ENCODE data around the gene CCL4L2. TPM values are rescaled to one million over a fixed set of nuclear protein-coding genes. Genes with fewer than 3 reads are reported as not detected.
"Not testable (repeated sequence)": the region's sequence is repeated elsewhere in the genome, so short reads cannot be mapped to it uniquely, and the experiment has no call there.

CCL4L2 gene
- total RNA-seq, 1 experiment from 2014 or later = not detected

- DNase-seq (ENCODE audit: low read depth) = not testable (repeated sequence)
Observed at GRCh38 chr17:36220737-36221580, 10.1 kb downstream of the CCL4L2 start.

DNA sequence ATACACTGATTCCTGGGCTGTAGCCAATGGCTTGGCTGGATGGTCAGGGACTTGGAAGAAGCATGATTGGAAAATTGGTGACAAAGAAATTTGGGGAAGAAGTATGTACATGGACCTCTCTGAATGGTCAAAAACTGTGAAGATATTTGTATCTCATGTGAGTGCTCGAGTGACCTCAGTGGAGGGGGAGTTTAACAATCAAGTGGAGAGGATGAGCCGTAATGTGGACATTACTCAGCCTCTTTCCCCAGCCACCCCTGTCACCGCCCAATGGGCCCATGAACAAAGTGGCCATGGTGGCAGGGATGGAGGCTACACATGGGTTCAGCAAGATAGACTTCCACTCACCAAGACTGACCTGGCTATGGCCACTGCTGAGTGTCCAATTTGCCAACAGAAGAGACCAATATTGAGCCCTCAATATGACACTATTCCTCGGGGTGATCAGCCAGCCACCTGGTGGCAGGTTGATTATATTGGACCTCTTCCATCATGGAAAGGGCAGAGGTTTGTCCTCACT, 10.8 kb downstream of the CCL4L2 start:
- DNase-seq (ENCODE audit: low read depth) = not testable (repeated sequence)

GRCh38 chr17:36222967-36223366, 12.1 kb downstream of the CCL4L2 start:
- not testable (repeated sequence) for DNase-seq (ENCODE audit: low read depth)

- DNase-seq (ENCODE audit: low read depth) = not testable (repeated sequence)
Observed at GRCh38 chr17:36229644-36230043, 18.8 kb downstream of the CCL4L2 start.

DNA sequence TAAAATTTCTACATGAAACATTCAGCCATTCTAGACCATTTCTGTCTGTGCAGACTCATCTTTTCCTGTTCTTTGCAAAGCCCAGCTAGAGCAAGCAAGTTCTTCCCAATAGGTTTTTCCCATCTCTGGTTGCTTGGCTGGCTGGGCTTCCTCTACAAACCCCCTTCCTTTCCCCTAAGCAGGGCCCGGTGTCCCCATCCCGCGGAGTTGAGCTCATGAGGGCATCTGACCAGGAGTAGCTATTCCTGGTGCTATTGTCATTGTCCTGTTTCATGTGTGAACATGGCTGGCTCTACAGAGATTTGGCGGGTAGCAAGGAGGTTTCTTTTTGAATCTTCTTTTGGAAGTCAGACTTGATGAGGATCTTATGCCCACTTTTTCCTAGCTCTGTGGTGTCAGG, 31.2 kb downstream of the CCL4L2 start:
- DNase-seq (ENCODE audit: low read depth) = not testable (repeated sequence)

Small RNA genes lying within 50 kb of the gene (small RNA-seq; reads per million reads assigned to genes)
- gene AC243829.3 (not detected), gene AC243829.6 (not detected)

Other genes starting within 250 kb of the CCL4L2 start
- gene CCL16, start 229.6 kb upstream of the CCL4L2 start, total RNA-seq (2014; rRNA removed; shearing (Covaris generic)) = not detected in 2 replicates
- gene CCL14, start 224.3 kb upstream of the CCL4L2 start, total RNA-seq (2014; rRNA removed; shearing (Covaris generic)) = not detected in 2 replicates
- gene CCL15, start 209.5 kb upstream of the CCL4L2 start, total RNA-seq (2014; rRNA removed; shearing (Covaris generic)) = not detected in 2 replicates
- not detected in 2 replicates for gene CCL23, start 193.1 kb upstream of the CCL4L2 start, total RNA-seq (2014; rRNA removed; shearing (Covaris generic))
- not detected in 2 replicates for gene CCL18, start 146.8 kb upstream of the CCL4L2 start, total RNA-seq (2014; rRNA removed; shearing (Covaris generic))
- gene CCL3, start 120.9 kb upstream of the CCL4L2 start, total RNA-seq (2014; rRNA removed; shearing (Covaris generic)) = 0.17 TPM in 1 of 2 replicates, not detected in the other
- not detected in 2 replicates for gene CCL4, start 107.2 kb upstream of the CCL4L2 start, total RNA-seq (2014; rRNA removed; shearing (Covaris generic))
- gene TBC1D3B, start 34.4 kb upstream of the CCL4L2 start, total RNA-seq (2014; rRNA removed; shearing (Covaris generic)) = 2.0 TPM in 1 of 2 replicates, not detected in the other
- gene CCL3L1, start 14.3 kb upstream of the CCL4L2 start, total RNA-seq (2014; rRNA removed; shearing (Covaris generic)) = 0.13 TPM in 1 of 2 replicates, not detected in the other
- 0.37 TPM in 1 of 2 replicates, not detected in the other for gene TBC1D3I, start 53.5 kb downstream of the CCL4L2 start, total RNA-seq (2014; rRNA removed; shearing (Covaris generic))
- not detected in 2 replicates for gene TBC1D3G, start 112.8 kb downstream of the CCL4L2 start, total RNA-seq (2014; rRNA removed; shearing (Covaris generic))
- not detected in 2 replicates for gene TBC1D3H, start 177.4 kb downstream of the CCL4L2 start, total RNA-seq (2014; rRNA removed; shearing (Covaris generic))